WI38 (cell line): ENCODE results near the gene HERC3.

Source experiments
- H3K4me3 ChIP-seq: 2 replicates; pipeline ENCODE4 v1.5.1; 2011; ENCODE audit warnings: low read depth, mild to moderate bottlenecking, control low read depth, low read length
- CTCF ChIP-seq: IDR thresholded peaks from 2 replicates; pipeline ENCODE4 v1.5.1; 2012; ENCODE audit warnings: low read depth, mild to moderate bottlenecking, control low read depth, low read length

Gene HERC3

GRCh38 chr4:88645994-88646393, 53.7 kb downstream of the HERC3 start:
- H3K4me3 ChIP-seq = no peak overlapping the region
- TF ChIP-seq CTCF = no peak

- no peak for TF ChIP-seq CTCF
- no peak overlapping the region for H3K4me3 ChIP-seq
Observed at GRCh38 chr4:88646528-88647280, 54.4 kb downstream of the HERC3 start.

GRCh38 chr4:88649716-88650115, 57.4 kb downstream of the HERC3 start:
- no peak overlapping the region for H3K4me3 ChIP-seq
- TF ChIP-seq CTCF = no peak

DNA sequence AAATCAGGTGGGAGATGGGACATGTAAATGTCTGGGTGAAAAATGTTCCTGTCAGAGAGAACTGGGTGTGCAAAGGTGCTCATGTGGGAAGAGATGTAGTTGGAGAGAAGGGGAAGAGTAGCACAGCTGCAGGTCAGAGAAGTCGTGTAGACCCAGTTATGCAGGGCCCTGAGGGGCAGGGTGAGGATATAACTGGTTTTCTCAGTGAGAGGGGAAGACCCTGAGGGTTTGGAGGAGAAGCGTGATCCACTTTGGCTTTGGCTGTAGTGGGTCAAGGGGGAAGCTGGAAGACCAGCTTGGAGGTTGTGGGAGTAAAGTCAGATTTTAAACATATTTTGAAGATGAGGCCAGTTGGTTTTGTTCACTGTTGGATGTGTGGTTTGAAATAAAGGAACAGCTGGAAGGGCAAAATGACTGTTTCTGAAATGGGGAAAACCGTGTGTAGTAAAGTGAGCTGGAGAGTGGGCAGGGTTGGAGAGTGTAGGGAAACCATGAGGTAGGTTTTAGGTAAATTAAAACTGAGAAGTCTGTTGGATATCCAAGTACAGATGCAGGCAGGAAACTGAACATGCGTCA, 61.2 kb downstream of the HERC3 start:
- no peak for TF ChIP-seq CTCF
- H3K4me3 ChIP-seq = no peak overlapping the region

GRCh38 chr4:88655226-88655625, 62.9 kb downstream of the HERC3 start:
- no peak overlapping the region for H3K4me3 ChIP-seq
- no peak for TF ChIP-seq CTCF

DNA sequence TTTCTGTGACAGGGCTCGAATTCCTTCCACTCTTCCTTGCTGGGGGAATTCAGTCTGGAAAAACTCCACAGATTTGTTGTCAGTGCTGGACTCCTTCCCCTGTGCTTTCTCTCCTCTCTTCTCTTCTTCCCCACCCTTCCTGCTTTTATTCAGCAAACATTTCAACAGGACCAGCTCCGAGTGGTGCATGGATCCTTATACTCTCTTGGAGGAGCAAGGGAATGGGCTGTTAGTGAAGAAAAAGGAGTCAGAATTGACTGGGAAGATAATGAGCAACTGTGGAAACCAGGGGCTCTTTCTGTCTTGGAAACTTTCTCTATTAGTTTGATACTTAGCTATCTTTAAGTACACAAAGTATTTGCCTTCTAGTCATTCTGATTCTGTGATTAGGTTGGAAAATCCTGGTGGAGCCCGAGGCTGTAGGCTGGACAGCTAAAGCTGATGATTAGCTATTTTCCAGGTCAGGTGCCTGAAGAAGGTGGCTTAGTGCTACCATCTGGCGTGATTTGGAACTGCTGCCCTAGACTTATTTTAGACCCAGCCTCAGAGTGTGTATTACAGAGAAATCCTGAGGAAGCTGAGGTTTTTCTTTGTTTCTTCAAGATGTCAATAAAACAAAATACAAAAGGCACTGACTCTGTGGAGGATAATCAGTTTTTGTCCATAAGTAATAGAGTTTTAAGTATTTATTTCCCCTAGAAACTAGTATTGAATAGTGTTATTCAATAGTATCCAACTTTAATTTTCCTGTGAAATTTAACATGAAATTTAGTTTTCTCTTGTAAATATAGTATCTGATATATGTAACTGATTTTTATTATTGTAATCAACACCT, 67.0 kb downstream of the HERC3 start:
- peak; percentile 31; the same call in 1 of the 2 replicates for TF ChIP-seq CTCF
- no peak overlapping the region for H3K4me3 ChIP-seq

DNA sequence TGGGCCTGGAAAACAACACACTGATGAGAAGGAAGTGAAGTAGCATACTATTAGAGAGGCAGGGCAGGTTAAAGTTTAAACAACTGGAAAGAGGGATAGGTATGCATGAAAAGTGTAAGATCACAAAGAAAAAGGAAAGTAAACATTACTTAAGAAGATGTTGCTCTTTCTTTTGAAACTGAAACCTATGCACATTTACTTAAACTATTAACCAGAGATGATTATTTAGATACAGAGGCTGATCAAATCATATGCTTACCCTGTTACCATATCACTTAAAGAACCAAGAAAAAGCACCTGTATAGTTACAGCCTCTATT, 67.6 kb downstream of the HERC3 start:
- TF ChIP-seq CTCF = no peak

More for the DNA sequence above, 67.6 kb downstream of the HERC3 start:
- H3K4me3 ChIP-seq = no peak overlapping the region
